ENCODE results near the gene EN1. TPM values are rescaled to one million over a fixed set of nuclear protein-coding genes. Genes with fewer than 3 reads are reported as not detected.

The EN1 gene
- total RNA-seq, 6 donors from 2014 or later, result 0.13 TPM; not detected in 5

DNA sequence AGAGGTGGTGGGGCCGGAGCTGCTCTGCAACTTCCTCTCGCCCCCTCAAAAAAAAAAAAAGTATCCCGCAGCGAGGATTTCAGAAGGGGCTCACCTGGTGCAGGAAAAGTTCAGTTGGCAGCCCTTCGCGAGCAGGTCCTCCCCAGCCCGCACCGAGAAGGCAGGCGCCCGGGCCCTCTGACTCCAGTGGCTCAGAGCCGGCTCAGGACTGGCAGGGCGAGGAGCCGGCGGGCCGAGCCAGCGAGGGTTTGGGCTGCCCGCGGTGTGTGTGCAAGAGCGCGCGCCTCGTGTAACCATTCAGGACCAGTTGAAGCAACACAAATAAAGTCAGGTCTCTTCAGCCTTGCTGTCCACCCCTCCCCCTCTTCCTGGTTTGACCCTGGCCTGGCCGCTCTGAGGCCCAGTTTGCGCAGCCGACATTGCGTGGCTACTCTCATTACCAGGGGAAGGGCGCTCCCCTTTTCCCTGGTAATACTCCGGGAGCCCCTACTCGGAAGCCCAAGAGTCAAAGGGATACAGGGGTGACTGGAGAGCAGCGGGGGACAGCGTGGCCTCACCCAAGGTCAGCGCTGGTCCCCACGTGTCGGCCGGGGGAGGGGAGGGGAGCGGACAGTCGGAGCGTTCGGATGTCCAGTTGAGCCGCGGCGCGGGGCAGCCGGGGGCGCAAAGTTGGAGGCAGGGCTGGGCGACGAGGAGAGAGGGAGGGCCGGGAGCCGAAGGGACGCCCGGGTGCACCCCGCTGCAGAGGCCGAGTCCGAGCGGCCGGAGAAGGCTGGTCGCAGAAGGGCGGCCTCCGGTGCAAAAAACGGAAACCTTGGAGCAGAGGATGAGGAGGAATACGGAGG, 12.3 kb downstream of the EN1 start:
- 4 to 5% methylated on average over 20 to 55 of the region's 61 CpGs for WGBS, 2 donors
- ATAC-seq (ENCODE audit: low FRiP score in 2 of 2) (peak in 1 of 2 donors; percentile 46), DNase-seq (peak in 1 of 2 donors; percentile 85)
- Histone ChIP-seq H3K4me3 (peak overlapping the region in 3 of 4 donors; percentile 31 to 50 (median 43)), H3K27ac (no peak overlapping the region), H3K9me3 (no peaks in the 10 kb centered on the region), H3K4me1 (peaks cover 15 to 26% (median 17%) of the 10 kb centered on the region in 4 donors), H3K27me3 (peaks cover 0 to 64% (median 34%) of the 10 kb centered on the region in 4 donors), H3K36me3 (no peaks in the 10 kb centered on the region)
- TF ChIP-seq, protein P1, sequence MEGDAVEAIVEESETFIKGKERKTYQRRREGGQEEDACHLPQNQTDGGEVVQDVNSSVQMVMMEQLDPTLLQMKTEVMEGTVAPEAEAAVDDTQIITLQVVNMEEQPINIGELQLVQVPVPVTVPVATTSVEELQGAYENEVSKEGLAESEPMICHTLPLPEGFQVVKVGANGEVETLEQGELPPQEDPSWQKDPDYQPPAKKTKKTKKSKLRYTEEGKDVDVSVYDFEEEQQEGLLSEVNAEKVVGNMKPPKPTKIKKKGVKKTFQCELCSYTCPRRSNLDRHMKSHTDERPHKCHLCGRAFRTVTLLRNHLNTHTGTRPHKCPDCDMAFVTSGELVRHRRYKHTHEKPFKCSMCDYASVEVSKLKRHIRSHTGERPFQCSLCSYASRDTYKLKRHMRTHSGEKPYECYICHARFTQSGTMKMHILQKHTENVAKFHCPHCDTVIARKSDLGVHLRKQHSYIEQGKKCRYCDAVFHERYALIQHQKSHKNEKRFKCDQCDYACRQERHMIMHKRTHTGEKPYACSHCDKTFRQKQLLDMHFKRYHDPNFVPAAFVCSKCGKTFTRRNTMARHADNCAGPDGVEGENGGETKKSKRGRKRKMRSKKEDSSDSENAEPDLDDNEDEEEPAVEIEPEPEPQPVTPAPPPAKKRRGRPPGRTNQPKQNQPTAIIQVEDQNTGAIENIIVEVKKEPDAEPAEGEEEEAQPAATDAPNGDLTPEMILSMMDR (IDR thresholded peaks at IDR 0.05), result no peak
- no peak for TF ChIP-seq EP300 (IDR thresholded peaks at IDR 0.05)
- no peak for TF ChIP-seq POLR2A (IDR thresholded peaks at IDR 0.05)
- no peak for TF ChIP-seq POLR2AphosphoS5 (IDR thresholded peaks at IDR 0.05)

DNA sequence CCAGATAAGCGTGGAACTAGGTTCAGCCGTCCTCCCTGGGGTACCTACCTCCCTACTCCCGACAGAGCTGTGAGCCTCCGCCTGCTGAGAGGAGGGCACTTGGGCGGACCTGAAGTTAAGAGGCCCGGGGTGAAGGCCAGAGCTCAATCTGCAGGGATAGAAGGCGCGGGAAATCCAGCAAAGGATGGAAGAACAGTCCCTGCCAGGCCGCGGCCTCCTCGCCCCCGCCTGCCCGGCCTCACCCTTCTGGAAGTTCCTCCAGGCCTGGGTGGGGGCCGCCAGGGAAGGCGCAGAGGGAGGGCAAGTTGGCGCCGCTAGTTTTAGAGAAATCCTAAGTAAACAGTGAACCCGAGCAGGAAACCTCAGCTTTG, 13.0 kb downstream of the EN1 start:
- Histone ChIP-seq H3K4me3 (no peak overlapping the region), H3K9me3 (no peaks in the 10 kb centered on the region), H3K27ac (no peak overlapping the region), H3K36me3 (no peaks in the 10 kb centered on the region), H3K27me3 (peaks cover 0 to 64% (median 34%) of the 10 kb centered on the region in 4 donors), H3K4me1 (peaks cover 15 to 26% (median 17%) of the 10 kb centered on the region in 4 donors)
- TF ChIP-seq, protein P1 (IDR thresholded peaks at IDR 0.05), result no peak
- TF ChIP-seq POLR2A (IDR thresholded peaks at IDR 0.05), result no peak
- no peak for TF ChIP-seq EP300 (IDR thresholded peaks at IDR 0.05)
- TF ChIP-seq POLR2AphosphoS5 (IDR thresholded peaks at IDR 0.05), result no peak
- 5 to 9% methylated on average over 18 of the region's 18 CpGs for WGBS, 2 donors
- no peak for ATAC-seq (ENCODE audit: low FRiP score in 2 of 2)
- DNase-seq, result peak in 1 of 2 donors; percentile 48

DNA sequence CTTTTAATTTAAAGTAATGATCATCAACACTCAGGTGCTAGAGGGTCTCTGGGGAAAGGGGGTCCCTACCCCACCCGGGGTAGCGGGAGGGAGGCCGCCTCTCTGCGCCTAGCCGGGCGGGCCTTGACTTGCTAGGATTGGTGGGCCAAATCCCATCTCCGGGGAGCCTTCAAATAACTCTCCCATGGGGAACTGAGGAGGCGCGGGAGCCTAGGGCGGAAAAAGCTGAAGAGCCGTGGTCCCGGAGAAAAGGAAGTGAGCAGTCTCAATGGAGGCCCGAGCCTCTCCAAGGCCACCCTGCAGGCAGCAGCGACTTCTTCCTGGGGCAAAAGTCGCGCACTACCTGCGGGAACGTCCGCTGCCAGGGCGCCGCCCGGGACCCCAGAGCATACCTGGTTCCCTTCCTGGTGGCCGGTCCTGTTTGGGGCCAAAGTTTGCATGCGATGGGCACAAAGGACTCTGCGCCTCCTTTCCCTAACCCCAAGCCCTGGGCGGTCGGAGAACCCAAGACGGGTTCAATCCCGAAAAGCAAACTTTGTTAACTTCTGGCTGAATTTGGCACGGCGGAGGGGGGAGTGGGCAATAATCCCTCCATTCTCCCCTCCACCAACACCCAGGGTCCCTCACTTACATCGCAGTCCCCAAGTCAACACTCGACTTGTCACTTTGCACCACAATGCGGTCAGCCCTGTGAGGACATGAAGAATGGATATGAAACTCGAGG, 13.6 kb downstream of the EN1 start:
- ATAC-seq (ENCODE audit: low FRiP score in 2 of 2), result no peak
- H3K36me3 ChIP-seq, result no peaks in the 10 kb centered on the region
- H3K27me3 ChIP-seq, result peaks cover 0 to 62% (median 32%) of the 10 kb centered on the region in 4 donors
- H3K27ac ChIP-seq, result no peak overlapping the region
- no peak for TF ChIP-seq POLR2A (IDR thresholded peaks at IDR 0.05)
- TF ChIP-seq EP300 (IDR thresholded peaks at IDR 0.05), result no peak
- TF ChIP-seq, protein P1 (IDR thresholded peaks at IDR 0.05), result no peak
- TF ChIP-seq POLR2AphosphoS5 (IDR thresholded peaks at IDR 0.05), result no peak
- 9 to 12% methylated on average over 19 to 27 of the region's 35 CpGs for WGBS, 2 donors
- no peak overlapping the region for H3K4me3 ChIP-seq
- peaks cover 15 to 26% (median 17%) of the 10 kb centered on the region in 4 donors for H3K4me1 ChIP-seq
- H3K9me3 ChIP-seq, result no peaks in the 10 kb centered on the region
- no peak for DNase-seq

DNA sequence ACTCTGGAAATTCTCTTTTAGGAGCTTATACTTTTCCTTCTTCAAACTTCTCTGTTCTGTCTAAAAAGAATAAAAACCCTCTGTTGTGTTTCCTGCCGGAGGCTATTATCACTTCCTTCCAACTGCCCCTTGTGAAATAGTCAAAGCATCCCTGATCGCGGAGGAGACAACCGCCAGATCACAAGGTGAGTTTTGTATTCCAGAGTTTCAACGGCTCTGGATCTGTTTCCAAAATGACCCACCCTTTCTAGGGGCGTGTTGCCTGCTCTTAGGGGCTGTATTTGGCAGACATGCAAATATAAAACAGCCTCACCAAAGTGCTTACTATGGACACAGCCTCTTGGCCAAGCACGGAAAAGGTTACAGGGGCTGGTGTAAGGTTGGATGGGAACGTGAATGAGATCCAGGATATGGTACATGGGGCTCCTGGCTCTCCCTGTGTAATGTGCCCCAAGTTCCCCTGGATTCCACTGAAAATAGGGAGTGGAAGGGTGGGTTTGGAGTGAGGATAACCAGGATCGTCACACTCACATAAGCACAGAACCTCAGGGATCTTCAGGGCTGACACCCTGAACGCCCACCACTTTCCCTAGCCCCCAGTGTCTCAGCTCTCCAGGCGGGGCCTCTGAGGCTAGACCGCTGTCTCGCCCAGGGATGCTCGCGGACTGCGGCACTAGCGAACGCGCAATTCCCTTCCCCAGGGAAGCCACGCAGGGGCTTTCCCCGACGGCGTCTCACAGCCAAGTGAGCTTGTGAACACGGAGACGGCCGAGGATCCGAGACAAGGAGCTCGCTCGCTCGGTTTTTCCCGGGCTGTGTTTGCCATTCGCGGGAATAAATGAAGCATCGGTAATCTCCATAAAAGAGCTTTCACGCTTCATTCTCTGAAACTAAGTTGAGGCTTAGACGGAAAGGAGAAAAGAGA, 14.4 kb downstream of the EN1 start:
- ATAC-seq (ENCODE audit: low FRiP score in 2 of 2), result no peak
- TF ChIP-seq POLR2AphosphoS5 (IDR thresholded peaks at IDR 0.05) (no peak), EP300 (IDR thresholded peaks at IDR 0.05) (no peak), POLR2A (IDR thresholded peaks at IDR 0.05) (no peak)
- TF ChIP-seq, protein P1 (IDR thresholded peaks at IDR 0.05), result no peak
- H3K36me3 ChIP-seq, result no peaks in the 10 kb centered on the region
- no peaks in the 10 kb centered on the region for H3K9me3 ChIP-seq
- WGBS, 2 donors, result 7 to 15% methylated on average over 33 to 36 of the region's 36 CpGs
- H3K27ac ChIP-seq, result no peak overlapping the region
- H3K4me3 ChIP-seq, result no peak overlapping the region
- H3K4me1 ChIP-seq, result peaks cover 15 to 26% (median 17%) of the 10 kb centered on the region in 4 donors
- peaks cover 0 to 54% (median 28%) of the 10 kb centered on the region in 4 donors for H3K27me3 ChIP-seq
- DNase-seq, result no peak

Measured in upper lobe of left lung (tissue), 6 donors.